ENCODE results near the gene ZNF536. TPM values are rescaled to one million over a fixed set of nuclear protein-coding genes. Genes with fewer than 3 reads are reported as not detected.

The ZNF536 gene
- total and polyA plus RNA-seq, 9 of the 15 experiments (the other 6 are each of a cell fraction or from before 2014, with no cell fraction given): not detected

DNA sequence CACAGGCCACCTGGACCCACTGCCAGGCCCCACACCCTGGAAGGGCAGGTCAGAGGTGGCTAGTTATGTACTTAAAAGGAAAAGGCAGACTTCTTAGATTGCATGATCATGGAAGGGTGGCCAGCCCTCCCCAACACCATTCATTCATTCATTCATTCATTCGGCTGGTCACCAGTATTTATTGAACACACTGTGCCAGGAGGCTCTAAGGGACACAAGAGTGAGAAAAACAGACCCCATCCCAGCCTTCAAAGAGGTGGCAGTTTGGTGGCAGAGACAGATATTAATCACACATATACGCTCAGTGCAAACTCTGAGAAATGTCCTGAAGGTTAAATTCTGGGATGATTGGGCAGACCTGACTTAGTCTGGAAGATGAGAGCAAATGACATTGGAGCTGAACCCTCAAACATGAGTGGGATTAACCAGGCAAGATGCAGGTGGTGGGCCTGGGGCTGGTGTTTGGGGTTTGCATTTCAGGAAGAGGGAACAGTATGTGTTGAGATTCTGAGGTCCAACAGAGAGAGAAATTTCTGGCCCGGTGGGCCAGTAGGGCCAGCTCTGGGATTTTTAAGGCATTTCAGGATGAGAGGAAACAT lies 147.5 kb downstream of the ZNF536 start:
- H3K27ac ChIP-seq (ENCODE audit: extremely low read depth, low read depth, low read length): no peak overlapping the region
- H3K4me2 ChIP-seq (ENCODE audit: insufficient read depth, low read length): no peak overlapping the region
- no peak for TF ChIP-seq TARDBP (IDR thresholded peaks at IDR 0.05)
- peak; percentile 51; the same call in 1 of the 2 replicates for TF ChIP-seq ZNF24 (IDR thresholded peaks at IDR 0.05)
- no peak overlapping the region for H2AFZ ChIP-seq (ENCODE audit: low read depth, low read length)
- ATAC-seq: no peak
- no peaks in the 10 kb centered on the region for H3K36me3 ChIP-seq (ENCODE audit: control insufficient read depth, insufficient read depth, low read length)
- 2% methylated on average over 3 of the region's 3 CpGs for WGBS (ENCODE audit: insufficient coverage, low coverage, missing lambda C conversion rate)
- in situ Hi-C loops (cut with MboI) (no loop called here), intact Hi-C loops (cut with micrococcal nuclease) (no loop called here)
- DNase-seq (ENCODE audit: extremely low read depth in 1 of 4, low spot score in 3 of 4): no peak
- H3K4me3 ChIP-seq: no peak overlapping the region
- no peak overlapping the region for H3K9ac ChIP-seq (ENCODE audit: insufficient read depth in 1 of 2, low read depth in 2 of 2, low read length in 2 of 2)
- no peaks in the 10 kb centered on the region for H3K79me2 ChIP-seq (ENCODE audit: control insufficient read depth, insufficient read depth, low read length)
- H3K4me1 ChIP-seq (replicated peaks in 1 of 2; ENCODE audit: control insufficient read depth in 2 of 2, insufficient read depth in 2 of 2, low read length in 2 of 2): no peaks in the 10 kb centered on the region
- peaks cover 0 to 10% of the 10 kb centered on the region in 2 experiments; a peak in 3 of 5 replicates for H3K27me3 ChIP-seq (ENCODE audit: control insufficient read depth in 2 of 2, insufficient read depth in 2 of 2, low read length in 2 of 2)
- POLR2A ChIA-PET: interaction anchor here (0.6 to 1.4 kb wide), 3 partner anchors 18 to 165 kb away, joined by 4 to 5 read pairs (median 4); no protein-coding TSS in a partner anchor
- FAIRE-seq: no peak
- CTCF ChIA-PET (ENCODE audit: low intra/inter-chr PET ratio): no interaction called here
- no TSS peak for BruUV-seq (replicated peaks)
- H3K9me1 ChIP-seq (ENCODE audit: control insufficient read depth, insufficient read depth, low read length): peaks cover 3% of the 10 kb centered on the region
- peaks cover 3% of the 10 kb centered on the region; the same call in 1 of the 2 replicates for H4K20me1 ChIP-seq (replicated peaks; ENCODE audit: control insufficient read depth, insufficient read depth, low read length)
- no peaks in the 10 kb centered on the region for H3K9me3 ChIP-seq (replicated peaks; ENCODE audit: control insufficient read depth, insufficient read depth, low read depth, low read length)

DNA sequence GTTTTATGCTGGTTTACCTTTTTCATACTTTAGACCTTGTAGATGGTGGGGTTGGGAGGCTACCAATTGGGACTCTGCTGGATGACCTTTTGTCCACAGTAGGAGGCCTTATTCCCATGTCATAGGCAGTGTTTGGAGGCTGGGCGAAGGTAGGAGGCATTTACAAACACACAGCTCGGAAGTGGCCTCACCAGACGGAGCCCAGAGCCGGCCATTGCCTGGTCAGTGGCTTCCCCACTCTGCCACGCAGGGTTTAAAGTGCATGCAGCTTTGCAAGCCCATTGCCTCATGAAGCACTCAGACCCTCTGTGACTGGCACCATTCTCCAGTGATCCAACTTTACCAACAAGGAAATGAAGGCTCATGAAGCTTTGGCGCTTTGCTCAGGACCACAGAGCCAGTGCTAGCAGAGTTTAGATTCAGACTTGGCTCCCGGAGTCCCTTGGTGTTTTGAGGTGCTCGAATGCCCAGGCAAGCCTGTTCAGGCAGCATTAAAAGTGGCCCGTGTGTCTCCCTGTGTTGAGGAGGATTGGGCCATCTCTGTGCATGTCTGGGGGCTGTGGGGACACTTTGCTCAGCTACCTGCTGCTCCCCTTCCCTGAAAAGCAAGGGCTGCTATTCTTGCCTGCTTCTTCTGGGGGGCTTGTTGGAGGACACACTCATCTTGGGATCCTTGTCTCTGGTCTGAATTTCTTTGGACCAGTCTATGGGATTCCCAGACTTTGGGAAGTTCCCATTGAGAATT lies 148.7 kb downstream of the ZNF536 start:
- 1% methylated on average over 9 of the region's 9 CpGs for WGBS (ENCODE audit: insufficient coverage, low coverage, missing lambda C conversion rate)
- ChIA-PET CTCF (ENCODE audit: low intra/inter-chr PET ratio) (no interaction called here), POLR2A (interaction anchor here (1.4 kb wide), 2 partner anchors 11 to 19 kb away, joined by 3 to 4 read pairs; no protein-coding TSS in a partner anchor)
- H2AFZ ChIP-seq (ENCODE audit: low read depth, low read length): no peak overlapping the region
- no peaks in the 10 kb centered on the region for H3K9me3 ChIP-seq (replicated peaks; ENCODE audit: control insufficient read depth, insufficient read depth, low read depth, low read length)
- in situ Hi-C loops (cut with MboI) (no loop called here), intact Hi-C loops (cut with micrococcal nuclease) (no loop called here)
- peaks cover 2 to 19% of the 10 kb centered on the region in 2 experiments; a peak in 4 of 5 replicates for H3K27me3 ChIP-seq (ENCODE audit: control insufficient read depth in 2 of 2, insufficient read depth in 2 of 2, low read length in 2 of 2)
- TF ChIP-seq SRSF3 (IDR thresholded peaks at IDR 0.05; ENCODE audit: insufficient read depth, low read length): no peak
- TF ChIP-seq, protein P1, sequence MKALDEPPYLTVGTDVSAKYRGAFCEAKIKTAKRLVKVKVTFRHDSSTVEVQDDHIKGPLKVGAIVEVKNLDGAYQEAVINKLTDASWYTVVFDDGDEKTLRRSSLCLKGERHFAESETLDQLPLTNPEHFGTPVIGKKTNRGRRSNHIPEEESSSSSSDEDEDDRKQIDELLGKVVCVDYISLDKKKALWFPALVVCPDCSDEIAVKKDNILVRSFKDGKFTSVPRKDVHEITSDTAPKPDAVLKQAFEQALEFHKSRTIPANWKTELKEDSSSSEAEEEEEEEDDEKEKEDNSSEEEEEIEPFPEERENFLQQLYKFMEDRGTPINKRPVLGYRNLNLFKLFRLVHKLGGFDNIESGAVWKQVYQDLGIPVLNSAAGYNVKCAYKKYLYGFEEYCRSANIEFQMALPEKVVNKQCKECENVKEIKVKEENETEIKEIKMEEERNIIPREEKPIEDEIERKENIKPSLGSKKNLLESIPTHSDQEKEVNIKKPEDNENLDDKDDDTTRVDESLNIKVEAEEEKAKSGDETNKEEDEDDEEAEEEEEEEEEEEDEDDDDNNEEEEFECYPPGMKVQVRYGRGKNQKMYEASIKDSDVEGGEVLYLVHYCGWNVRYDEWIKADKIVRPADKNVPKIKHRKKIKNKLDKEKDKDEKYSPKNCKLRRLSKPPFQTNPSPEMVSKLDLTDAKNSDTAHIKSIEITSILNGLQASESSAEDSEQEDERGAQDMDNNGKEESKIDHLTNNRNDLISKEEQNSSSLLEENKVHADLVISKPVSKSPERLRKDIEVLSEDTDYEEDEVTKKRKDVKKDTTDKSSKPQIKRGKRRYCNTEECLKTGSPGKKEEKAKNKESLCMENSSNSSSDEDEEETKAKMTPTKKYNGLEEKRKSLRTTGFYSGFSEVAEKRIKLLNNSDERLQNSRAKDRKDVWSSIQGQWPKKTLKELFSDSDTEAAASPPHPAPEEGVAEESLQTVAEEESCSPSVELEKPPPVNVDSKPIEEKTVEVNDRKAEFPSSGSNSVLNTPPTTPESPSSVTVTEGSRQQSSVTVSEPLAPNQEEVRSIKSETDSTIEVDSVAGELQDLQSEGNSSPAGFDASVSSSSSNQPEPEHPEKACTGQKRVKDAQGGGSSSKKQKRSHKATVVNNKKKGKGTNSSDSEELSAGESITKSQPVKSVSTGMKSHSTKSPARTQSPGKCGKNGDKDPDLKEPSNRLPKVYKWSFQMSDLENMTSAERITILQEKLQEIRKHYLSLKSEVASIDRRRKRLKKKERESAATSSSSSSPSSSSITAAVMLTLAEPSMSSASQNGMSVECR (CRISPR knock-in tag; IDR thresholded peaks at IDR 0.05): no peak
- TF ChIP-seq, protein P2, sequence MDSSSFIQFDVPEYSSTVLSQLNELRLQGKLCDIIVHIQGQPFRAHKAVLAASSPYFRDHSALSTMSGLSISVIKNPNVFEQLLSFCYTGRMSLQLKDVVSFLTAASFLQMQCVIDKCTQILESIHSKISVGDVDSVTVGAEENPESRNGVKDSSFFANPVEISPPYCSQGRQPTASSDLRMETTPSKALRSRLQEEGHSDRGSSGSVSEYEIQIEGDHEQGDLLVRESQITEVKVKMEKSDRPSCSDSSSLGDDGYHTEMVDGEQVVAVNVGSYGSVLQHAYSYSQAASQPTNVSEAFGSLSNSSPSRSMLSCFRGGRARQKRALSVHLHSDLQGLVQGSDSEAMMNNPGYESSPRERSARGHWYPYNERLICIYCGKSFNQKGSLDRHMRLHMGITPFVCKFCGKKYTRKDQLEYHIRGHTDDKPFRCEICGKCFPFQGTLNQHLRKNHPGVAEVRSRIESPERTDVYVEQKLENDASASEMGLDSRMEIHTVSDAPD (CRISPR knock-in tag; IDR thresholded peaks at IDR 0.05): no peak
- H3K27ac ChIP-seq (ENCODE audit: extremely low read depth, low read depth, low read length): no peak overlapping the region
- H3K36me3 ChIP-seq (ENCODE audit: control insufficient read depth, insufficient read depth, low read length): no peaks in the 10 kb centered on the region
- DNase-seq (ENCODE audit: extremely low read depth in 1 of 4, low spot score in 3 of 4): no peak
- no peak overlapping the region for H3K4me2 ChIP-seq (ENCODE audit: insufficient read depth, low read length)
- no peaks in the 10 kb centered on the region for H3K4me1 ChIP-seq (replicated peaks in 1 of 2; ENCODE audit: control insufficient read depth in 2 of 2, insufficient read depth in 2 of 2, low read length in 2 of 2)
- no peaks in the 10 kb centered on the region for H3K79me2 ChIP-seq (ENCODE audit: control insufficient read depth, insufficient read depth, low read length)
- BruUV-seq (replicated peaks): no TSS peak
- no peak overlapping the region for H3K9ac ChIP-seq (ENCODE audit: insufficient read depth in 1 of 2, low read depth in 2 of 2, low read length in 2 of 2)
- H3K9me1 ChIP-seq (ENCODE audit: control insufficient read depth, insufficient read depth, low read length): peaks cover 3% of the 10 kb centered on the region
- no peak for FAIRE-seq
- H3K4me3 ChIP-seq: no peak overlapping the region
- ATAC-seq: no peak
- H4K20me1 ChIP-seq (replicated peaks; ENCODE audit: control insufficient read depth, insufficient read depth, low read length): peaks cover 3% of the 10 kb centered on the region; the same call in 1 of the 2 replicates
